IPS-NIHi7 (cell line): ENCODE results near the gene MAPK8IP2.
"Not testable (repeated sequence)": the region's sequence is repeated elsewhere in the genome, so short reads cannot be mapped to it uniquely, and the experiment has no call there.

Experiments
- DNase-seq: peaks from one replicate; pipeline ENCODE4 v3.0.0; 2012; ENCODE audit warnings: mixed read lengths; ENCODE audit errors: extremely low spot score

MAPK8IP2 gene

DNA sequence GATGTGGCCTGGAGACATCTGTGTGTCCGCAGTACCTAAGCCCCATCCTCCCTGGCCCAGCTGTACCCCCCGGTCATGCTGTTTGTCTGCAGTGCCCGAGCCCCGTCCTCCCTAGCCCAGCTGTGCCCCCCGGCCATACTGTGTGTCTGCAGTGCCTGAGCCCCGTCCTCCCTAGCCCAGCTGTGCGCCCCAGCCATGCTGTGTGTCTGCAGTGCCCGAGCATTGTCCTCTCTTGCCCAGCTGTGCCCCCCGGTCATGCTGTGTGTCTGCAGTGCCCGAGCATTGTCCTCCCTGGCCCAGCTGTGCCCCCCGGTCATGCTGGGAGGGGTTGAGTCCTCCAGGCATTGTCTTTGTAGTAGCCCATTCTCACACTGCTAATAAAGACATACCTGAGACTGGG, 35.0 kb downstream of the MAPK8IP2 start:
- no peak for DNase-seq

GRCh38 chr22:50640296-50640695, 39.7 kb downstream of the MAPK8IP2 start:
- DNase-seq: not testable (repeated sequence)

DNA sequence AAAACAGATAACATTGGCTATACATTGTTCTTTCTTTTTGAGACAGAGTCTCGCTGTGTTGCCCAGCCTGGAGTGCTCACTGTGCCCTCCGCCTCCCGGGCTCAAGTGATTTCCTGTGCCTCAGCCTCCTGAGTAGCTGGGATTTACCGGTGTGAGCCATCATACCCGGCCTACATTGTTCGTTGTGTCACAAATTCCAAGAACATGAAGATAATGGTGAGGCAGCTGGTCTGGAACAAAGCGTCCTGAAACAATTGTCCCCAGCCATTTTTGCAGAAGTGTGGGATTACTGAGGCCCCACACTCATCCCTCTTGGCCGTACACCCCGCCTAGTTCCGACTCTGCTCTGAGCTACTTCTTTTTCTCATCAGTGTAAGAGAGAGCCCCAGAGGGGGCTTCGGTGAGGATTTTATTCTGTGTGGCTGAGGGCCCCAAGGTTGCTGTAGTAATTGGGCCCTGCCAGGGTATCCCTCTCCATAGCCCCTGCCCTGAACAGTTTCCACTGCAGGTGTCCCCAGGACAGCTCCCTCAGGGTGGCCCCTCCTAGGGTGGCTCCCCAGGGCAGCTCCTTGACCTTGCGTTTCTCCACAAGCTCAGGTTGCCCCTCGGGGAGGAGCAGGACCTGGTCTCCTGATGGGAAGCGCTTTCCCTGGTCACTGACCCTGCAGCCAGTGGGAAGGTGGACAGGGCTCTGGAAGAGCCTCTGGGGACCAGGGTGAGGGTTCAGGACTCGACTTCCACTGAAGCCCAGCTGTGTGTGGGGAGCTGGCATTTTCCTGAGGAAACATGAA, 40.5 kb downstream of the MAPK8IP2 start:
- DNase-seq: no peak

DNA sequence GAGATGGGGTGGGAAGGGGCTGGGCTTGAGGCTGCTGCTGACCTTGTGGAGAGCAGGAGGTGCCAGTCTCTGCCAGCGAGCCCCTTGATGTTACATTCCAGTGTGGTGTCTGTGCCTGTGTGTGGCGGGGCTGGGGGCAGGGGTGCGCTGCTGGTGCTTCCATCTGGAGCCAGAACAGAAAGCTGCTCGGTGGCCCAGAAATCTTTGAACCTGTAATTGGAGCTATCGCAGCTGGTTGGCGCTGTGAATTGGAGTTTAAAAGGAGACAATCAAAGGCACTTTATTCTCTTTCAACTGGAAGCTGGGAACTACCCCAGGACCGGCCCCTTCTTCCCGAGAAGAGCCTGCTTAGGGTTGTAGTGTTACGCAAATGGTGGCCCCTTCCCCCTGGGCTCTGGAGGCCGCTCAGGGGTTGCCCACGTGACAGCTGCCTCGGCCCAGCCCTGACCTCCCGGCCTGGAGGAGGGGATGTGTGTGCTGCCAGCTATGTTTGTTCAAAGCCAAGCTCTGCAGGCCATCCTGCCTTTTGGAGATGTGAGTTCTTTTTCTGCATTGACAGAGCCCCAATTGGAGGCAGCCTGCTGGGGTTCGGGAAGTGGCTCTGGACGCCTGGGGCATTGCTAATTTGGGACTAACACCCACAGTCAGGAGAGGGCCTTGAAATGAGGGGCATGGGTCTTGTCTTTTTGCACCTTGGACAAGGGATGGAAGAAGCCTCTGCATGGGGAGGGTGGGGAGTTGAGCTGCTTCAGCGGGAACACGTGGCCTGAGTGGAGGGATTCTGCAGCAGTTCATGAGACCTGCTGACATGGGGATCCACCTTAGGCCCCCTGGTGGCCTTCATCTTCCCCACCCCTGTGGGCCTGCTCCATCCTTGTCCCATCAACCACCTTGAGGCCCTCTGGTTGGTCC, 41.4 kb downstream of the MAPK8IP2 start:
- peak; percentile 89 for DNase-seq

DNA sequence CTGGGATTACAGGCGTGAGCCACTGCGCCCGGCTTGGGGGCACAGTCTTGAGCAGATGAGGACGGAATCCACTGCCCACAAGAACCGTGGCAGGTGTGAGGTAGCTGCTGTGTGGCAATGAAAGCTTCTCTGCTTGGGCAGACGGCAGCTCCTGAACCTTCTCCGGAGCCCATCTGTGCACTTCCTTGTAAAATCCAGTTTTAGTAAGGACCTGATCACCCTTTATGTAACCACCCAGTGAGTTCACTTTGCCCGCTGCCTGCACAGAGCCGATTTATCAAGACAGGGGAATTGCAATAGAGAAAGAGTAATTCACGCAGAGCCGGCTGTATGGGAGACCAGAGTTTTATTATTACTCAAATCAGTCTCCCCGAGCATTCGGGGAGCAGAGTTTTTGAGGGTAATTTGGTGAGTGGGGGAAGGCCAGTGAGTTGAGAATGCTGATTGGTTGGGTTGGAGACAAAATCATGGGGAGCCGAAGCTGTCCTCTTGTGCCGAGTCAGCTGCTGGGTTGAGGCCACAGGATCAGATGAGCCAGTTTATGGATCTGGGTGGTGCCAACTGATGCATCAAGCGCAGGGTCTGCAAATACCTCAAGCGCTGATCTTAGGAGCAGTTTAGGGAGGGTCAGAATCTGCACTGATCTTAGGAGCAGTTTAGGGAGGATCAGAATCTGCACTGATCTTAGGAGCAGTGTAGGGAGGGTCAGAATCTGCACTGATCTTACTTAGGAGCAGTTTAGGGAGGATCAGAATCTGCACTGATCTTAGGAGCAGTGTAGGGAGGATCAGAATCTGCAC, 42.6 kb downstream of the MAPK8IP2 start:
- not testable (repeated sequence) for DNase-seq

DNA sequence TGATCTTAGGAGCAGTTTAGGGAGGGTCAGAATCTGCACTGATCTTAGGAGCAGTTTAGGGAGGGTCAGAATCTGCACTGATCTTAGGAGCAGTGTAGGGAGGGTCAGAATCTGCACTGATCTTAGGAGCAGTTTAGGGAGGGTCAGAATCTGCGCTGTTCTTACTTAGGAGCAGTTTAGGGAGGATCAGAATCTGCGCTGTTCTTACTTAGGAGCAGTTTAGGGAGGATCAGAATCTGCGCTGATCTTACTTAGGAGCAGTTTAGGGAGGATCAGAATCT, 43.2 kb downstream of the MAPK8IP2 start:
- DNase-seq: not testable (repeated sequence)

DNA sequence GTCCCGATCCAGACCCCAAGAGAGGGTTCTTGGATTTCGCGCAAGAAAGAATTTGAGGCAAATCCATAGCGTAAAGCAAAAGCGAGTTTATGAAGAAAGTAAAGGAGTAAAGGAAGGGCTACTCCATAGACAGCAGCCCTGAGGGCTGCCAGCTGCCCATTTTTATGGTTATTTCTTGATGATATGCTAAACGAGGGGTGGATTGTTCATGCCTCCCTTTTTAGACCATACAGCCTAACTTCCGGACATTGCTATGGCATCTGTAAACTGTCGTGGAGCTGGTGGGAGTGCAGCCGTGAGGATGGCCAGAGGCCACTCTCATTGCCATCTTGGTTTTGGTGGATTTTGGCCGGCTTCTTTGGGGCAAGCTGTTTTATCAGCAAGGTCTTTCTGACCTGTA, 52.7 kb downstream of the MAPK8IP2 start:
- no peak for DNase-seq

DNA sequence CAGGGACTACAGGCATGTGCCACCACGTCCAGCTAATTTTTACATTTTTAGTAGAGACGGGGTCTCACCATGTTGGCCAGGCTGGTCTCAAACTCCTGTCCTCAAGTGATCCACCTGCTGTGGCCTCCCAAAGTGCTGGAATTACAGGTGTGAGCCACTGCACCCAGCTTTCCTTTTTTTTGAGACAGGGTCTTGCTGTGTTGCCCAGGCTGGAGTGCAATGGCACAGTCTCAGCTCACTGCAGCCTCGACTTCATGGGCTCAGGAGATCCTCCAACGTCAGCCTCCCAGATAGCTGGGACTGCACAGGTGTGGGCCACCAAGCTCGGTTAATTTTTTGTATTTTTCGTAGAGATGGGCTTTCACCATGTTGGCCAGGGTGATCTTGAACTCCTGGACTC, 54.1 kb downstream of the MAPK8IP2 start:
- DNase-seq: not testable (repeated sequence)

GRCh38 chr22:50656122-50657070, 55.8 kb downstream of the MAPK8IP2 start:
- DNase-seq: peak; percentile 60

DNA sequence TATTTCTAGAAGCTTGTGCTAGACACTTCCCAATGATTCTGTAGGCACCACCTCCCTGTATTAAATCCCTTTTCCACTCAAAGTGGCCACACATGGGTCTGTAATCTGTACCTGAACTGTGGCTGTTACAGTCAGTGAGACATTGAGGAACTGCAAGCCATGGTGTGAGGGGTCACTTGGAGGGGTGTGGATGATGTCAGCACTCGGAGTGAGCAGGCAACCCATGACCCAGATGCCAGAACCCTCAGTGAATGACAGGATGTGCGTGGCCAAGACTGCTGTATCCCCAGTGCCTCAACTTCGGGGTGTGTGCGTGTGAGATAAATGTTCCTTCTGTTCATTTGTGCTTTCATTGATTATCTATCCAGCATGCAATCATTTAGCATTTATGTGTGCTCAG, 57.3 kb downstream of the MAPK8IP2 start:
- DNase-seq: no peak

DNA sequence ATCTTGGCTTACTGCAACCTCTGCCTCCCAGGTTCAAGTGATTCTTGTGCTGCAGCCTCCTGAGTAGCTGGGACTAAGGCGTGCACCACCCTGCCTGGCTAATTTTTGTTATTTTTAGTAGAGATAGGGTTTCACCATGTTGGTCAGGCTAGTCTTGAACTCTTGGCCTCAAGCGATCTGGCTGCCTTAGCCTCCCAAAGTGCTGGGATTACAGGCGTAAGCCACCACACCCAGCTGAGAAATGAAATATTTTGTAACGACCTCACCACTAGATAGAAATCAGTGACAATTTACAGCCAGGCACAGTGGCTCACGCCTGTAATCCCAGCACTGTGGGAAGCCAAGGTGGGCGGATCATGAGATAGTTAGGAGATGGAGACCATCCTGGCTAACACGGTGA, 59.1 kb downstream of the MAPK8IP2 start:
- DNase-seq: not testable (repeated sequence)

DNA sequence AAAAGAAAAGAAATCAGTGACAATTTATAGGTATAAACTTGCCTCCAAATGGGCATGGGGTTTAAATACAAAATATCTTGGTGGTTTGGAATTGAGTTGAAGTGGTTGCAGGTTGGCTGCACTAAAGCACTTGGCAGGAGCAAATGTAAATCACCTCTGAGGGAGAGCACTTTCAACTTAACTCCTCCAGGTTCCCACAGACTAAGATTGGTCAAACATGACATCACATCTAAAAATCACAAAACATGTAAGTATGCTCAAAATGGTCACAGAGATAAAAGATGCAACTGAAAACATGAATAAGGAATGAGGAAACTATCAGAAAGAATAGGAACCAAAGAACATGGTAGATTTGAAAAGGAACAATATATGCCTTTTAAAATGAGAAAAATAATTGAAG, 59.7 kb downstream of the MAPK8IP2 start:
- DNase-seq: no peak
